GM23338 (cell line): Measurements from ENCODE around the gene TTC13.

Experiments used
- EZH2 ChIP-seq: fragments of 200-600 bp; sonication (generic); IDR thresholded peaks from one replicate; pipeline ENCODE4 v1.8.0; 2017; ENCODE audit warnings: antibody characterized with exemption, mild to moderate bottlenecking, low read depth; ENCODE audit not compliant: unreplicated experiment
- JUNB ChIP-seq: IDR thresholded peaks from one replicate; pipeline ENCODE4 v1.6.1; 2016; ENCODE audit warnings: antibody characterized with exemption; ENCODE audit not compliant: unreplicated experiment
- TF ChIP-seq, protein P1 (sequence below), 2 experiments: fragments of 200-600 bp in 1 of 2; sonication (generic) in 1 of 2; conservative IDR thresholded peaks; 2 replicates each; pipeline versions ENCODE4 v1.5.1 to v1.6.1; 2016 to 2017; ENCODE audit warnings: antibody characterized with exemption in 2 of 2, low read depth in 2 of 2, mild to moderate bottlenecking in 2 of 2, moderate library complexity in 1 of 2

DNA sequence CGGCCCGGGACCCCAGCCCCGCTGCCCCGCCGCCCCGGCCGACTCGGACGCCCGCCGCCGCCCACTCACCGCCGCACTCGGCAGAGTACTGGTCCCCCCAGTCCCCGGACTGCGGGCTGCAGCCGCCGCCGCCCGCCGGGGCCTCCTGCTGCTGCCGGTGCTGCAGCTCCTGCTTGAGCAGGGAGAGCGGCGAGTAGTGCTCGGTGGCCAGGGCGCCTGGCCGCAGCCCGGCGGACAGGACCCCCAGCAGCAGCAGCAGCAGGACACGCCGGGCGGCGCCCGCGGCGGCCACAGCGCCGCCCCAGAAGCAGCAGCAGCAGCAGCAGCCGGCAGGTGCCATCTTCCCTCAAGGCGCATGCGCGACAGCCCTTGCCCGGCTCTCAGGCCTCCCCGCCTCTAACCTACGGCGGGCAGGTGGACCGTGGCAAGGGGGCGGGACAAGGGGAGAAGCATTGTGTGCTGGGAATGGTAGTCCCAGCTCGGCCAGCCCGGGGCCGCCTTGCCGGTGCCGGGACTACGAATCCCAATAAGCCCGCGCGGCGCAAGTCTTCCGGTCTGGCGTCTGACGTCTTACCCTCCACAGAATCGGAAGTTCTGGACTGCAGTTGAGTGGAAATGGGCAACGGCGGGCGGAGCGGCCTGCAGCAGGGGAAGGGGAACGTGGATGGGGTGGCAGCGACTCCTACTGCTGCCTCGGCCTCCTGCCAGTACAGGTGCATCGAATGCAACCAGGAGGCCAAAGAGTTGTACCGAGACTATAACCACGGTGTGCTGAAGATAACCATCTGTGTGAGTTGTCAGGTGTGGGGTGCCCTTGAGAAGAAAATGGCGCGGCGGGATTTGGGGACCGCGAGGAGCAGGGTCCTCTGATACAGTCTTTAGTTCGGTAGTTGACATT is at the start of gene TTC13, which contains the start of gene ARV1:
- TF ChIP-seq EZH2 (no peak), JUNB (no peak)
- TF ChIP-seq, protein P1, sequence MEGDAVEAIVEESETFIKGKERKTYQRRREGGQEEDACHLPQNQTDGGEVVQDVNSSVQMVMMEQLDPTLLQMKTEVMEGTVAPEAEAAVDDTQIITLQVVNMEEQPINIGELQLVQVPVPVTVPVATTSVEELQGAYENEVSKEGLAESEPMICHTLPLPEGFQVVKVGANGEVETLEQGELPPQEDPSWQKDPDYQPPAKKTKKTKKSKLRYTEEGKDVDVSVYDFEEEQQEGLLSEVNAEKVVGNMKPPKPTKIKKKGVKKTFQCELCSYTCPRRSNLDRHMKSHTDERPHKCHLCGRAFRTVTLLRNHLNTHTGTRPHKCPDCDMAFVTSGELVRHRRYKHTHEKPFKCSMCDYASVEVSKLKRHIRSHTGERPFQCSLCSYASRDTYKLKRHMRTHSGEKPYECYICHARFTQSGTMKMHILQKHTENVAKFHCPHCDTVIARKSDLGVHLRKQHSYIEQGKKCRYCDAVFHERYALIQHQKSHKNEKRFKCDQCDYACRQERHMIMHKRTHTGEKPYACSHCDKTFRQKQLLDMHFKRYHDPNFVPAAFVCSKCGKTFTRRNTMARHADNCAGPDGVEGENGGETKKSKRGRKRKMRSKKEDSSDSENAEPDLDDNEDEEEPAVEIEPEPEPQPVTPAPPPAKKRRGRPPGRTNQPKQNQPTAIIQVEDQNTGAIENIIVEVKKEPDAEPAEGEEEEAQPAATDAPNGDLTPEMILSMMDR (conservative IDR thresholded peaks at IDR 0.05; ENCODE audit: low read depth in 2 of 2): peak; percentile 31 to 68; a peak in 3 of 4 replicates
